GM19351 (cell line): ENCODE results near the gene CNN2.
A peak's percentile ranks its signal among the peaks of the same experiment; 100 is the strongest.
"Not testable (repeated sequence)": the region's sequence is repeated elsewhere in the genome, so short reads cannot be mapped to it uniquely, and the experiment has no call there.

Experiments
- ATAC-seq: cut with Tn5 transposase; IDR thresholded peaks from one replicate; pipeline ENCODE4 v1.9.1; 2021; ENCODE audit warnings: mild to moderate bottlenecking, moderate library complexity; ENCODE audit not compliant: unreplicated experiment

Gene CNN2

DNA sequence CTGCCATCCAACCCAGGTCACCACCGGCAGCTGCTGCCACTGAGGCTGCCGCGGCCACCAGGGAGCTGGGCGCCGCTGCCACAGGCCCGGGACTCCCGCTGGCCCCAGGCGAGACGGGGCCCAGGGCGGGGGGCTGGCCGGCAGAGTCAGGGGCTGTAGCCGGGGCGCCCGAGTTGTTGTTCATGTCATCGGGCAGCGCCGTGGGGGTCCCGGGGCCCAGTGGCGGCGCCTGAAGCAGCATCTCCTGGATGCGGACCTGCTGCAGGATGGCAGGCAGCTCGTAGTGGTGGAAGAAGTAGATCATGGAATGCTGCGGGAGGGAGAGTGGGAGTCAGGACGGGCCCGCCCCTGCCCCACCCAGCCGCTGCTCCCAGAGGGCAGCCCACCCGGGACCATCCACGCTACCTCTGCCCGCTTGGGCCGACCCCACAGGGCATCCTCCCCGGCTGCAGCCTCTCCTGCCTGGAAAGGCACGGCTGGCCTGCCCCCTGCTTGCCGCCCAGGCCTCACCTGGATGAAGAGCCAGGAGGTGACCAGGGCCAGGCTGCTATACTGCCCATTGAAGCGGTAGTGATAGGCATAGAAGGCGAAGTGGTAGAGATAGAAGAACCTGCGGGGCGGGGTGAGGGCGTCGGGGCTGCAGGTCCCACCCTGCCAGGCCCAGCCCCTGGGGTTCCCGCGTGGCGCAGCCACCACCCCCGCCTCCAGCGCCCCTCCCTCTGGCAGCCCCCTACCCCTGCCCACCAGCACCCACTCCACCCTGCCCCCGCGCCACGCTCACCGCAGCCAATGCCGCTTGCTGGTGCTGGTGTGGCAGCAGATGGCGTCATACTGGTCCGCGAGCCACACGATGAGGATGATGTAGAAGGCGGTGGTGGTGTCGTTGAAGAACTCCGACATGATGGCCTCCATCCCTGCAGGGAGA is 15.6 kb upstream of the CNN2 start:
- ATAC-seq = no peak

DNA sequence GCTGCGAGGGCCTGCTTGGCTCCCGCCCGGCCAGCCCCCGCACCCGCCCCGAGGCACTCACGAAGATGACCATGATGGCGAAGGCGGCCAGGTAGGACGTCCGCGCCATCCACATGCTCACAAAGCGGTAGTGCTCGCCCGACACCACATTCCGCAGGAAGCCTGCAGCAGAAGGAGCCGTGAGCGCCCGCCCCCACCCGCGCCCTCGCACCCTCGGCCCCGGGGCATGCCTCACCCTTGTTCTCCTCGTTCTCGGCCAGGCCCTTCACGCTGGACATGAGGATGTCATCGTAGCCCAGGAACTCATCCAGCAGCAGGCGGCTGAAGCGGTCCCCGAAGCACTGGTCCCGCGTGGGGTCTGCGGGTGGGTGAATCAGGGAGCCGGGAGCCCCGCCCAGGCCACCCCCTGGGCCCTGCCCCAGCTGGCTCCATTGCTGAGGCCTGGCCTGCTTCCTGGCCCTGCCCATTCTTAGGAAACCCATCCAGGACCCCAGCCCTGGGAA is 14.5 kb upstream of the CNN2 start:
- no peak for ATAC-seq

DNA sequence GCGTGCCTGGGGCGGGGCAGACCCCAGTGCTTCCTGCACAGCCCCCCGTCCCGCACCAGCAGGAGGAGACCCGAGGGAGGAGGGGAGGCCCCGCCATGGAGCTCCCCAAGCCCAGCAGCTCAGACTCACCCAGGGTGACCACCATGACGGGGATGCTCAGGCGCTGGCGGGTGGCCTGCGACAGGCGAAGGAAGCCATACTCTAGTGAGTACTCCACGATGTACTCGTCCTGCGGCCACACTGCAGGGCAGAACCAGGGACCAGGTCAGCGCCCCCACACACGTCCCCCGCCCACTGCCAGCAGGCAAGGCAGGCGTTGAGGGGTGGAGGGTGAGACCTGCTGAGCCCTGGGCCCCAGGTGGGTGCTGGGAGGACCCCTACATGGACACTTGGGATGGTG is 14.1 kb upstream of the CNN2 start:
- no peak for ATAC-seq

DNA sequence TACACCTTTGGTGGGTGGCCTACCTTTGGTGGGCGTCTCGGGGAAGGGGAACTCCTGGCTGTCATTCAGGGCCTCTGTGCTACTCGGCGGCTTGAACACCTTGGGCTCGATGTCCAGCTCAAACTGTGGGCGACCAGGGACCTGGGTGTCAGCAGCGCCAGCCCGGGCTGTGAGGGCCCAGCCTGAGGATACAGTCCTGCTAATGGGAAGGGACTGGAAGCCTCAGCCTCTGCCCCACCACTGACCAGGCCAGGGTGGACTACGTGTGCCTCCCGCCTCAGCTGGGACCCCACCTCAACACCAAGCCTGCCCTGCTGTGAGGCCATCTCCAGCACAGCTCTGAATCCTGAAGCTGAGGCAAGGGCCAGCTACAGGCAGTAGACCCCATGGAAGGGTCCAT is 13.2 kb upstream of the CNN2 start:
- ATAC-seq = no peak

DNA sequence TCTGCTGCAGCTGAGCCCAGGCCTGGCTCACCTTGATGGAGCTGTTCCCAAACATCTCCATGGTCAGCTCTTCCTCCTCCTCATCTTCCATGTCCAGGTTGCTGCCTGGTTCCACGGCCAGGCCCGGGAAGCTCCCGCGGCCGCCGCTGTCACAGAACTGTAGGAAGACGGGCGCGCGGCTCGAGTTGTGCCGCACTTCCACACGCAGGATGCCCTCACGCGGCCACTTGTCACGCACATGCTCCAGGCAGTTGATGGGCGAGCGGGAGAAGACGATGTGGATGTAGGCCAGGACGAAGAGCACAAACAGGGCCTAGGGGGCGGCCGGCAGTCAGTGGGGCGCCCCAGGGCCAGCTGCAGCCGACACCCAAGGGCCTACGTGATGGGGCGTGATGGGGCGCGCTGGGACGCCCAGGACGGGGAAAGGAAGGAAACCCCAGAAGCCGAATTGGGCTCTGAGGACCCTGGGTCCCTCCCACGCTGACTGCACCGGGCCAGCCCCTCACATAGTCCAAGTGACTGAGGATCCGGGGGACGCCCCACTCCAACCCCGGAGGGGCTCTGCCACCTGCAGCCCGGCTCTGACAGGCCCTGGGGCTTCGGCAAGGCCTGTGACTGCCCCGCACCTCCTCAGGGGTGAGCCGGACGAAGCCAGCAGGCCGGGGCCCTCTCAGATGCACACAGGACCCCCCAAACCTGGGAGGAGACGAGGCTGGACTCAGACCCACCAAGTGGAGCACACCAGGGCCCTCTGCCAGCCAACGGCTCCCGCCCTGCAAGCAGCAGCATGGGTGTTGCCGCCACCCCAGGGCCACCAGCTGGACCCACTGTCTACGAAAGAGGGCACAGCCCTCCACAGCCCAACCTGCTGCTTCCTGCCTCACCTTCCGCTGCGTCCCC is 12.0 kb upstream of the CNN2 start:
- no peak for ATAC-seq

DNA sequence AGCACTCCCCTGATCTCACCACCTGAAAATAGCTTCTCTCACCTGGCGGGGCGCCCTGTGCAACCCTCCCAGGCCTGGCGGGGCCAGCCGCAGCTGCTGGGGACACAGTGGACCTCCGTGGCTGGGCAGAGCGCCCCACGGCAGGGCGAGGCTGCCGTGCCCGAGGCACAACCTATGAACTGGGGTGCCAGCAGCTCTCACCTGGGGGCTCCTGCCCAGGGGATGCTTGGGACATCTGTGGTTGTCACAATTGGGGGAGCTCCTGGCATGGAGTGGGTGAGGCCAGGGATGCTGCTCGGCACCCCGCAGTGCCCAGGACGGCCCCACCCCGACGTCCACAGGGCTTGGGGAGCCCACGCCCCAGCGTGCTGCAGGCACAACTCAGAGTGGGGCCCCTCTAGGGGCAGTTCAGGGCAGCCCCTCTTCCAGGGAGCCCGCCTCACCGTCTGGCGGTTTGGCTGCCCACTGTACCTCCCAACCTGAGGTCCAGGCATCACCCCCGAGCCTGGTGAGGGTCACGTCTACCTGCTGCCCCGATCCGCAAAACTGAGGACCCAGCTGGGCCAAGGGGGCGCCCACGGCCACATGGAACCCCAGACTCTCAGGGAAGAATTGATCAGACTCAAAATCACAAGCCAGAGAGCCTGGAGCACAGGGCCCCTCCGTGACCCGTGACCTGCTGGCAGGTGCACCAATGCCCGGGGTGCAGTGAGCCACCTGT is 11.2 kb upstream of the CNN2 start:
- no peak for ATAC-seq

DNA sequence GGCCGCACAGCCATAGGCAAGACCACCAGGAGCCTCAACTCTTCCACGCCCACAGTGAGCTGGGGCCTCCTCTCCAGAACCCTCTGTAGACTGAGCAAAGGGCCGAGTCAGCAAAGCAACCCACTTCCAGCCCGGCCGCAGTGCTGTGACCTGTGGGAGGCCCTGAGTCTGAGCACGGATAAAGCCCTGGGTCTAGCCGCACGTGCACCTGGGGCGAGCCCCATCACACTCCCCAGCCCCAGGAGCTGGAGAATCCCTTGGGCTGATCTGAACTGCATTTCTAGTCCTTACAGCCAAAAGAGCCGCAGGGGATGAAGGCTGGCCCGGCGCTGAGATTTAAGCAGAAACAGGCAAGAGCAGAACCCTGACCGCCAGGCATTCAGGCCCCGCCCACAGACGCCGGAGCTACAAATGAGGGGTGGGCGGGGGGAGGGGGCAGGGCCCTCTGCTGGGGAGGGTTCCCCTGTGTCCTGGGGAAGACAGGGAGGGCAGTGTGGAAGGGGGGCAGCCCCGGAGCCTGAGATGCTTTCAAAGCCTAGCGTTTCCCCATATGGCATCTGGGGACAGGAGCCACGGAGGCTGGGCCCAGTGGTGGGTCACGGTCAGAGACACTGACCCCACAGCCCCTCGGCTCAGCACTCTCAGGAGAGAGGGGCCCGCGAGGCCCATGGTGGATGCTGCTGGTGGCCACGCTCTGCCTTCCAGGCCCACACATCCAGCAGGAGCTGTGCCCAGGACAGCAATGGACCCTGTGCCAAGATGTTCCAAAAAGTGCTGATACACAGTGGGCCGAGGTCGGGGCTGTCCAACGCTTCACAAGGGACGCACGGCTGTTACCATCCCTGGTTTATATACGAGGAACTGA is 10.4 kb upstream of the CNN2 start:
- no peak for ATAC-seq

DNA sequence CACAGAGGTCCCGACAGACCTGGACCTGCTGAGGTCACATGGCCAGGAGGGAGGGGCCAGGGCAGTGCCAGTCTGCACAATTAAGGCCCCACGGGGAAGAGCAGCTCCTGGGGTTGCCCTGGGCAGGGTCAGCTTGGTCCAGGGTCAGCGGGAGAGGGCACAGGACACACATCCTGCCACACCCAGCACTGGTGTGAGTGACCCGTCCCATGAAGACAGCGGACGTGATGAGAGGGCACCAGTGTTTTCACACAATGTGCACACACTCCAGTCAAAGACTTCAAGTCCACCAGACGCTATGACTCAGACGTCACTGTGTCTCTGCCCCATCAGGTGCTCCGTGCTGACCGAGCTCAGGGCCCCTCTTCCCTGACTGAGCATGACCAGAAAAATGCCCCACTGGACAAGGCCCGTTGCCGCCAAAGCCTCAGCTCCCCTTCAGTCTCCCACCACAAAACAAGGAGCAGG is 9.7 kb upstream of the CNN2 start:
- no peak for ATAC-seq

DNA sequence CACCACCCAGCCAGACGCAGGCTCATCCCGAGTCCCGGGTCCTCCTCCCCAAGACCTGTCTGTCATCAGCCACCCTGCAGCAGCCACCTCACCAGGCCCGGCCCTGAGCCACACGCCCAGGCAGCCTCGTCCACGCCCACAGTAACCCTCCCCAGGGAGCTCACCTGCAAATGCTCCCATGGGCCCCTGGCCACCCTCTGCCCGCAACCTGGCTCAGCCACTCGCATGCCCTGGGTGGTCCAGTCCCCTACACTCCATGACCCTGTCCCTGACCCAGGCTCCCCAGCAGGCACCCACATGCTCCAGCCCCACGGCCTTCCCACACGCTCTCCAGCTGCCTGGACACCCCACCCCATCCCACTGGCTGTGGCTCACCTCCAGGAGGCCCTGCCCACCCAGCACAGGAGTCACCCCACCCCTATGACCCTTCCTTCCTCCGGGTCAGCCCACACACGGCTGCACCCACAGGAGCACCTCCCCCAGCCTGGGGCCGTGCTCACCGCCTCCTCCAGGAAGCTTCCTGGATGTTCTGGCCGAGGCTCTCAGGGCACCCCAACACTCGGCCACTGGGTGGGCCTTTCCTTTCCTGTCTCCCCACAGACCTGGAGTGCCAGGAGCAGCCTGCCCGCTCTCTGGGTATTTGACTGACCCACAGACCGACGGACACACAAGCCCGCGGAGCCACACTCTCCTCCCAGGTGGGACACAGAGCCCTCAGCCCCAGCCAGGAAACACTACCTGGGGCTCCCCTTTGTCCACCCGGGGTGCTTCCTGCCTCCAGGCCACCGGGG is 9.1 kb upstream of the CNN2 start:
- ATAC-seq = no peak

DNA sequence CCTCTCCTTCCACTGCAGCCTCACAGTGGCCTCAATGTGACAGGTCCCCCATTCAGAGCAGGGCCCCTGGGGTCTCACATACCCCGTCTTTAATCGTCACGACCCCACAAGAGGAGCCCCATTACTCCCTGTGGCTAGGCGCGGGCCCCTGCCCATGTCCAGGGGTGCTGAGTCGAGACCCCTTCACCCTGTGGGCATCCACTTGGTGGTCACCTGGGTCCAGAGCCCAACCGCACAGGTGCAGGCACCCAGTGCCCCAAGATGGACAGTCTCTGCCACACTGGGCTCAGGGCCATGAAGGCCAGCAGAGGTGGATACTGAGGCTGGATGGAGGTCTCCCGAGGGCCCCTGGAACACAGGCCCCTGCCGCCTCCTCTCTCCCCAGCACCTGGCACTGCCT is 8.5 kb upstream of the CNN2 start:
- ATAC-seq = no peak

DNA sequence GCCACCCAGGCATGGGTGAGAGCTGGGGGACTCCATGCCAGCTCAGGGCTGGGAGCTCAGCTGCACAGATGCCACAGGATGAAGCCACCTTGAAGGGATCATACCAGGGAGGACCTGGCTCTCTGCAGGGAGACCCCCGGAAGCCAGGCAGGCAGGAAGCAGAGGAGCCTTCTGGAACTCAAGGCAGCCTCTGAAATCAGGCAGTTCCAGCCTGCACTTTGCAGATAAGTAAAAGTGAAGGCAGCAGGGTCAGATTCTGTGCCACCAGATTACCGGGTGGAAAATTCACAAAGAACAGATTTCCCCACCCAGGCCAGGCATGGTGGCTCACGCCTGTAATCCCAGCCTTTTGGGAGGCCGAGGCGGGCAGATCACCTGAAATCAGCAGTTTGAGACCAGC is 8.0 kb upstream of the CNN2 start:
- ATAC-seq = no peak

DNA sequence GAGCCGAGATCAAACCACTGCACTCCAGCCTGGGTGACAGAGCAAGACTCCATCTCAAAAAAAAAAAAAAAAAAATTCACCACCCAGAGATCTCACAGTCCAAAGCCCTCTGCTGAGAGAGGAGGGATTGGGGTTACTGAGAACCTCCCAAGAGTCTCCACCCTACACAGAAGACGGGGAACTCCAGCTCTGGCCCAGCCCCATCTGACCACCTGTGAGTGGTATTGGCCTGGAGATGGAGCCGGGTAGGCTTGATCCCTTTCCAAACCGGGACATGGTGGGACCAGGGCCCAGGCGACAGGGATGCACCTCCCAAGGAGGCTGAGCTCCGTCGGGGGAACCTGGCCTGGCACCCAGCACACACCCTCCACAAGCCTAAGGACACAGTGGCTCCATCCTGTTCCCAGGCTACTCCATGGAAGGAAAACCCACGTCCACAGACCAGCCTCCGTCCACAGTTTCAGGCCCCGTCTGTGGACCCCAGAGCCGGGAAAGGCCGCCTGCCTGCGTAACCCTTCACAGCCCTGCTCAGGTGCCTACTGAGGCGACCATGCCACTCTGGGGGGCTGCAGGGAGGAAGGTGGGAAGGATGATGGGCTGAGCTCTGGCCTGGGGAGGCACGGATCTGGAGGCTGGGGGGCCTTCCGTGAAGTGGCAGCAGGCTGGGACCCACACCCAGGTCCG is 7.3 kb upstream of the CNN2 start:
- no peak for ATAC-seq

DNA sequence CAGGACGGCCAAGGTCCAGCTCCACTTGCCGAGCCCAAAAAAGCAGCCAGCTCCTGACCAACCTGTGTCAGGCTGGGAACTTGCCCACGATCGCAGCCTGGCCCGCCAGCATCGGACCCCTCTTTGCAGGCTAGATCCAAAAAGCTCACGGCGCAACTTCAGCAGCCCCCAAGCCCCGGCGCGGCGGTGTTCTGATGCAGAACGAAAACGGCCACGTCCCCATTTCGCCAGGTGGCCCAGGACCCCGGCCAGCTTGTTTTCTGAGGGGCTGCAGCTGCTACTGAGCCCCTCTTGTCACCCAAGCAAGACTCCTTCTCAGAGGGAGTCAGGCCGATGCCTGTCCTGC is 6.8 kb upstream of the CNN2 start:
- no peak for ATAC-seq

DNA sequence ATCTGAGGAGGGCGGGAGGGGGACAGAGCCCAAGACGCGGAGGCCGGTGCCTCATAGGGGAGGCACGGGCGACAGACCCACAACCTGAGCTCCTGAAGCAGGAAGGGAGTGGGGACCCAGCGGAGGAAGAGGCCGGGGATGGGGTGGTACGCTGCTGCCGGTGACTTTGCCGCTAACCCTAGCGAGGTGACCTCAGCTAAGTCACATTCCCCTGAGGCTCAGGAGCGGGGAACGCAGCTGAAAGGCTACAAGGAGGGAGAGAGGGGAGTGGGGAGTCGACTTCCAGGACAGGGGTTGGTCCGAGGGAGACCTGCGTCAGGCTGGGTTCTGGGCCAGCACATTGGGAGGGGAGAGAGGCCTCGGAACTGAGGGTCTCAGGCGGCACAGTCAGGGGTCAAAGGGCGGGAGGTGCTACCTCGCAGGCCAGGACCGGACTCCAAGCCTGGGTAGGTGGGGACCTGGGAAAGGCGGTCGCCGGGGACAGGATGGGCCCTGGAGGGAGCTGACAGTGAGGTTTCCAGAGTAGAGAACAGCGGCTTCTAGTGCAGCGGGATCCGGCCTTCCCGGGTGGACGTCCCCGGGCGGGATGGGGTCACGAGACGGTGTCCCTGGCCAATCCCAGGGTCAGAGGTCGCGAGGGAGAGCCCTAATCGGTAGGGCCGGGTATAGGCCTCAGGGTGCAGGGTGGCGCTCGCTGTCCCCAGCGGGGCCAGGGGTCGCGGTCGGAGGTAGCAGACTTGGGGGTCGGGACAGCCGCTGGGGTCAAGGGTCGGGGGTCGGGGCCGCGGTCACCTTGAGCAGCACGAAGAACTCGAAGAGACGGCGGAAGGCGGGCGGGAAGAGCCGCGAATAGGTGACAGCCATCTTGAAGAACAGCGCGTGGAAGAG is 6.2 kb upstream of the CNN2 start:
- ATAC-seq = peak; percentile 7

DNA sequence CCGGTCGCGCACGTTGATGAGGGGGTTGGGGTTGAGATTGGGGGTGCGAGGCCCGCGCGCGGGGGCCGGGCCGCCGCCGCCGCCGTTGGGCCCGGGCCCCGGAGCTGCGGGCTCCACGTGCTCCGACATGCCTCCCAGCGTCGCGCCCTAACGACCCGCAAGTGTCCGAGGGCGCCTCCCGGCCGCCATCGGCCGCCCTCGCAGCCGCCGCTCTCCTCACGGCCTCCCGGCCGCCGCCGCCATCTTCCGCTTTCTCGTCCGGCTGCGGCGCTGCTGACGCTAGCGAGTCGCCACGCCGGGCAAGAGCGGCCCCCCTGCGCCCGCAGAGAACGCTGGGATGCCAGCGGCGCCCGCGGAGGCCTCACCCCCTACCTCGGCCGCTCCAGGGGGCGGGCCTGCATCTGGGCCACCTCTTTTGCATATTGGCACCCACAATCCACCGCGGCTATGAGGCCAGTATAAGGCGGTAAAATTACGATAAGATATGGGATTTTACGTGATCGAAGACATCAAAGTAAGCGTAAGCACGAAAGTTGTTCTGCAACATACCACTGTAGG is 5.5 kb upstream of the CNN2 start, which contains the start of gene TMEM259:
TMEM259 (minus strand) TSS at position 256 of the 558 bp plus-strand sequence; CDS start at position 129, 127 bp downstream.
- ATAC-seq = peak; percentile 81

DNA sequence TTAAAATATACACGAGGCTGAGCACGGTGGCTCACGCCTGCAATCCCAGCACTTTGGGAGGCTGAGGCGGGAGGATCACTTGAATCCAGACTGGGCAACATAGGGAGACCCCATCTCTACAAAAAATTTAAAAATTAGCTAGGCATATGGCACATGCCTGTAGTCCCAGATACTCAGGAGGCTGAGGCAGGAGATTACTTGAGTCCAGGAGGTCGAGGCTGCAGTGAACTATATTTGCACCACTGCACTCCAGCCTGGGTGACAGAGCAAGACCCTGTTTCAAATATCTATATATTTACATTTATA is 2.6 kb upstream of the CNN2 start:
- ATAC-seq = not testable (repeated sequence)

DNA sequence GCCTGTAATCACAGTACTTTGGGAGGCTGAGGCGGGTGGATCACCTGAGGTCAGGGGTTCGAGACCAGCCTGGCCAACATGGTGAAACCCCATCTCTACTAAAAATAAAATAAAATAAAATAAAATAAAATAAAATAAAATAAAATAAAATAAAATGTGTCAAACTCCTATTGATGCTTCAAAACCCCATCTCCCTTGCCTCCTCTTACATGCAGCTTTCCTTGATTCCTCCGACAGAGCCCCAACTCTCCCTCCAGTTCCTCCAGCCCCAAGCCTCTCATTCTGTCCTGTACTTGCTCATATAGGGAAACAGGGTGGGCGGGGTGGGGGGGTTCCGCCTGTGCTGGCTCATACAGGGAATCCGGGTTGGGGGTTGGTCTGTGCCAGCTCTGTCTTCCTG is 1.3 kb upstream of the CNN2 start:
- not testable (repeated sequence) for ATAC-seq
